ENCODE data around the gene RALGAPA1.
"Not testable (repeated sequence)": the region's sequence is repeated elsewhere in the genome, so short reads cannot be mapped to it uniquely, and the experiment has no call there.

Gene RALGAPA1

GRCh38 chr14:35619461-35619860, 189.6 kb downstream of the RALGAPA1 start:
- DNase-seq: not testable (repeated sequence)

GRCh38 chr14:35617500-35617899, 191.6 kb downstream of the RALGAPA1 start:
- DNase-seq: no peak

DNA sequence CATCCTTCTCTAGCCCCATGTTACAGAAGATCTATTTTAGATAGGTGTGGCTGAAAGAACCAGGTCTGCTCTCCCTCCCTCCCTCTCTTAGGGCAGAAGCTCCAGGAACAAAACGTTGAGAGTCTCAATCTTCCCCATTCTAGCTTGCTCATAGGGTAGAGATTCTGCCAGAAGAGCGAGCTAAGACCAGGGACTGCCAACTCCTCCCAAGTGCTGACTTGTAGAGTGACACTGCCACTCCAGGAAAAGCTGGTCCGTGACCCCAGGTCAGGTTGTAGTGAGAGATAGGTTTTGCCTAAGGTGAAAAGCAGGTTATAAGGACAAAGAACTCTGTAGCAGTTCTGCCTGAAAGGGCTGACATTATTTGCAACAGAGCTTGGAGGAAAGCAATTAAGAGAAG, 201.7 kb downstream of the RALGAPA1 start:
- no peak for DNase-seq

- no peak for DNase-seq
Observed at GRCh38 chr14:35600253-35600652, 208.8 kb downstream of the RALGAPA1 start.

DNA sequence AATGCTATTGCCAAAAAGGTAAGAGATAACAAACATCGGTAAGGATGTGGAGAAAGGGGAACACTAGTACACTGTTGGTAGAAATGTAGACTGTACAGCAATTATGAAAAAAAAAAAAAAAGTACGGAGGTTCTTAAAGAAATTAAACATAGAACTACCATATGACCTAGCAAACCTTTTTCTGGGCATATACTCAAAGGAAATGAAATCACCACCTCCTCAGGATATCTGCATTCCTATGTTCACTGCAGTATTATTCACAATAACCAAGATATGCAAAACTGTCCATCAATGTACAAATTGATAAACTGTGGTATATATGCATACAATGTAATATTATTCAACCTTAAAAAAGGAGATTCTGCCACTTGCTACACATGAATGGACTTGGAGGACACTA, 214.5 kb downstream of the RALGAPA1 start:
- no peak for DNase-seq

DNA sequence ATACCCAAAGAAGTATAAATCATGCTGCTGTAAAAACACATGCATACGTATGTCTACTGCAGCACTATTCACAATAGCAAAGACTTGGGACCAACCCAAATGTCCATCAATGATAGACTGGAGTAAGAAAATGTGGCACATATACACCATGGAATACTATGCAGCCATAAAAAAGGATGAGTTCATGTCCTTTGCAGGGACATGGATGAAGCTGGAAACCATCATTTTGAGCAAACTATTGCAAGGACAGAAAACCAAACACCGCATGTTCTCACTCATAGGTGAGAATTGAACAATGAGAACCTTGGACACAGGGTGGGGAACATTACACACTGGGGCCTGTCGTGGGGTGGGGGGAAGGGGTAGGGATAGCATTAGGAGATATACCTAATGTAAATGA, 221.7 kb downstream of the RALGAPA1 start:
- not testable (repeated sequence) for DNase-seq

DNA sequence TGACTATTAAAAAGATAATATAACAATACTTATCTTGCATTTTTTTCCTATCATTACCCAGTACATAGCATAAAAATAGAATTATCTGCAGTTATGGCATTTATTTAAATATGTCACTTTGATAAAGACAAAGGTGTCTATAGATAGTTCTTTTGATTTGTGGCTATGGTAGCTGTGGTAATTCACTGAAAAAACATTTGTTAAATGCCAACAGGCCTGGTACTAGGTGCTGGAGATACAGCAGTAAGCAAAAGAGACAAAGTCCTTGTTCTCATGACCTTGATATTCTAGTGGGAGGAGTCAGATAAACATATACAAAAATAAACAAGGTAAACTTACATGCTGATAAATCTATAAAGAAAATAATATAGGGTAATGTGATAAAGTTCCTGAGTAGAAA, 230.5 kb downstream of the RALGAPA1 start:
- DNase-seq: no peak

DNA sequence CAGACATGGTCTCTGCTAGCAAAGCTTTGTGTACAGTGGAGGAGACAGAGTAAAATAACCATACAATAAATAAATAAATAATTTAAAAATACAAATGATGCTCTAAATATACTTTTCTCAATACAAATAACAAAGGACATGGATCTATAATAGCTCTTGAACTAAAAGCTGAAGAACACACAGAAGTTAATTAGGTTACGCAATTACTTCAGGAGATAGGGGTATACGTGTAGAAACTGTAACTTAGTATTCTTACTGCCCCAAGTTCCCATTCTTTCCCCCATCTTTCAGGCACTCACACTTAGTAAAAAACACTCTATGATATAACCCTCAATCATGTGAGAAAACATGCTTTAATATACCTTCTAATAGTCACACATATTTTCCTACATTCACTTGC, 231.0 kb downstream of the RALGAPA1 start:
- DNase-seq: no peak

DNA sequence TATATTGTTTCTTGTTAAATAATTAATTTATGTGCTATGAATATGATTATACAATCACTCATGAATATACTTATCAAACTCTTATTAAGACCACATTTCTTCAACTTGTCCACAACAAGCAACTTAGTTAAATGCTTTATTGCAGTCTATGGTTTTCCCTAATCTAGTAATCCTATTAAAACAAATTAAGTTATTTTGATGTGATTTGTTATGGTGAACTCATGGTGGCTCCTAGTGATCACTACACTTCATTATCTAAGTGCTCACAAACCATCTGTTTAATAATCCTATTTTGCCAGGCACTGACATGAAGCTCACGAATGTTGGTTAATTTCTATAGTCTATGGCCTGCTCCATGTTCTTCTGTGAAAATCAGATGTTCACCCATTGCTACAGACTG, 232.2 kb downstream of the RALGAPA1 start:
- no peak for DNase-seq

- no peak for DNase-seq
Observed at GRCh38 chr14:35576260-35576659, 232.8 kb downstream of the RALGAPA1 start.

DNA sequence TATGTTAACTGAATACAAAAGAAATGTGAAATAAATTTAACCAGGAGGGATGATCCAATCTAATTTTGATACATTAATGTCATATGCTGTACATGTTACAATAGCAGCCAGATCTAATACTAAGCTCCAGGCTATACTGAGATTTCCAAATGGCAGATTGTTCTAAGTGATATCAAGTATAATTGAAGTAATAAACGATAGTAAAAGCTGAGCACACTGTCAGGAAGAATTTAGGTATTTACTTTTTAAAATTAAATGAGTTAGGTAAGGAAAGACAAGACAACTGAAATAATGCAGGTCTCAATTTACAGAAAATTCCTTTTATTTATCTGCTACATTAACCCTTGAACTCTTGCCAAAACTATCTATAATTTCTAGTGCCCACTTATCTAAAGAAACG, 235.2 kb downstream of the RALGAPA1 start:
- no peak for DNase-seq

GRCh38 chr14:35571598-35571997, 237.5 kb downstream of the RALGAPA1 start:
- DNase-seq: no peak

DNA sequence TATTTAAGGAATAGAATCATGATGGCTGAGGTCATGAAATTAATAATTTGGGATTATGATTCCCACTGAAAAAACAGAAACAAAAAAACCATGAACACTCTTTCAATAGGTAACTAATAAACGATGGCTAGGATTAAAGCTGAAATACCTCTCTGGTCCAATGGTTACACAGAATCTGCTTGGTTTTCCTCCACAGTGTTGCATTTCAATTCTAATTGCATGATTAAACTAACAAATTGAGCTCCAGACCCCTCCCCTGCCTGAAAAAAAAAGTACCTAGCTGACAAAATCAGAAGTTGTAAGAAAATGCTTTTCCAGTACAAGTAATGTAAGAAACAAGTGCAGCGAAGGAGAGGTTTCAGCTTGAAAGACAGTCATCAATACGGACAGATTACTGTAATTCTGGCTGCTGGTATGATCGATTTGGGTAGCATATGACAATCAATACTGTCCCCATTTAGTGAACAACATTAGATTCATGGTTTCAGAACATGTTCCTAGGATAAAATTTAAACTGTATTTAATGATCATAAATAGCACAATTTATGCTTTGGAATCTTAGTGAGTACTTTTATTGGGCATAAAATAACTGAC, 243.1 kb downstream of the RALGAPA1 start:
- DNase-seq: no peak

DNA sequence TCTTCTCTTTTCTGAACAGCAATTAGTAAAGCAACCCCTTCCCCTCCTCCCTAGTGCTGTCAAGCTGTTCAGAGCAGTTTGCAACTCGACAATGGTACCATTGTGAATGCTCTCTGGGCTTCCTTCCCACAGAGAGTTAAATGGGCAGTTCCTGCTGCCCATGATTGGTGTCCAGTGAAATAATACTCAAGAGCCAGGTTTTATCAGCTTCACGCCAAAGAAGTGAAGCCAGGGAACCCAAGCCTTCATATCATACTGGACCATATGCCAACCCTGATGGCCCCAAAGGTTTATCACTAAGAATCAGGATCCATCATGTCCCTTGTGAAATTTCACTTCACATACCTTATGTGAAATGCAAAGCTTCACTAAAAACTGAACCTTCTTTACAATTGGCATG, 250.4 kb downstream of the RALGAPA1 start:
- DNase-seq: no peak

GRCh38 chr14:35557221-35557747, 251.8 kb downstream of the RALGAPA1 start:
- DNase-seq: no peak

- DNase-seq: no peak
Observed at GRCh38 chr14:35556548-35556947, 252.5 kb downstream of the RALGAPA1 start.

- no peak for DNase-seq
Observed at GRCh38 chr14:35553808-35554207, 255.3 kb downstream of the RALGAPA1 start.

GRCh38 chr14:35551081-35551480, 258.0 kb downstream of the RALGAPA1 start:
- DNase-seq: no peak

GRCh38 chr14:35549551-35549950, 259.5 kb downstream of the RALGAPA1 start:
- DNase-seq: no peak

- DNase-seq: no peak
Observed at GRCh38 chr14:35543006-35543405, 266.1 kb downstream of the RALGAPA1 start.

GRCh38 chr14:35539969-35540368, 269.1 kb downstream of the RALGAPA1 start:
- no peak for DNase-seq

GRCh38 chr14:35535483-35536112, 273.5 kb downstream of the RALGAPA1 start:
- no peak for DNase-seq

- no peak for DNase-seq
Observed at GRCh38 chr14:35534873-35535482, 274.1 kb downstream of the RALGAPA1 start.

GRCh38 chr14:35534208-35534872, 274.8 kb downstream of the RALGAPA1 start:
- DNase-seq: no peak
